SK-MEL-5 (cell line): ENCODE measurements around the gene EME2. TPM values are rescaled to one million over a fixed set of nuclear protein-coding genes. Genes with fewer than 3 reads are reported as not detected.
A peak's percentile ranks its signal among the peaks of the same experiment; 100 is the strongest.
"Not testable (repeated sequence)": the region's sequence is repeated elsewhere in the genome, so short reads cannot be mapped to it uniquely, and the experiment has no call there.

Experiments
- DNase-seq: peaks from one replicate; pipeline ENCODE4 v3.0.0-alpha.2; 2016; ENCODE audit warnings: low read depth, low spot score
- in situ Hi-C: cut with HindIII; loops from 2 replicates; pipeline ENCODE4 v1.10.0; 2016; ENCODE audit warnings: low sequenced_read_pairs, high pct_unique_total_duplicates, low pct_unique_long_range_greater_than_20kb
- total RNA-seq: library from RNA; depleted of rRNA; stranded (reverse); fragments of >200 nt; shearing (Covaris generic); gene quantifications from 2 replicates; pipeline ENCODE4 v1.2.3, GENCODE V29; 2014

The EME2 gene
- total RNA-seq, 1 experiment from 2014 or later = 4.3 TPM

DNA sequence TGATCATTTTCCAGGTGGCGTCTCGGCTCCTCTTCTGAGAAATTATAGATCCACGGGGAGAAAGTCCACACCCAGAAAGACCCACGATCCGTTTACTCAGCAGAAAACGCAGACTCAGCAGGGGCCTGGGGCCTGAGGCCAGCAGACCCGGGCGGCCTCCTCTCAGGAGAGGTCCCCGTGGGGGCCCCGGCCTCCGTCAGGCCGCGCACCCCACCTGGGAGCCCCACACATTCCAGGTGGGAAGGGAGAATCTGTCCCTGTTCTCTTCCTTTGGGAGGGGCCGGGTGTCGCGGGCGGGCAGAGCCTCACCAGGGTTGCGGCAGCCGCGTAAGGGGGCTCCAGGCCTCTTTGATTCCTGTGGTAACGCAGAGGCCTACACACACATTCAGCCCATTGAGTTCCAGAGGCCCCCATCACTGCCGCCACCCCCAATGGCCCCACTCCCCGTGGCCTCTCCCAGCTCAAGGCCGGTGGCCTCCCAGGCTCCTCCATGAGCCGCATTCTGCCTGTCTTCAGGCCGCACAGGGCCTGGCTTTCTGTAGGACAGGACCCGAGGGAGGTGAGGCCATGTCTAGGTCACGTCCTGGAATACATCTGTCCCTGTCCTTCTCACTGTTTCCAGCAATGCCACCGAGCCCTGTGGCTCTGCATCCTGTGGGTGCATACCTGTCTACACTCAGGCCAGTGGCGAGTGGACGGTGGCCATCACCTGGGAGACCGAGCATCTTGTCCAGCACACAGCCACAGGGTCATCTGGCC lies 22.5 kb downstream of the EME2 start:
- in situ Hi-C loops = no loop called here
- no peak for DNase-seq

DNA sequence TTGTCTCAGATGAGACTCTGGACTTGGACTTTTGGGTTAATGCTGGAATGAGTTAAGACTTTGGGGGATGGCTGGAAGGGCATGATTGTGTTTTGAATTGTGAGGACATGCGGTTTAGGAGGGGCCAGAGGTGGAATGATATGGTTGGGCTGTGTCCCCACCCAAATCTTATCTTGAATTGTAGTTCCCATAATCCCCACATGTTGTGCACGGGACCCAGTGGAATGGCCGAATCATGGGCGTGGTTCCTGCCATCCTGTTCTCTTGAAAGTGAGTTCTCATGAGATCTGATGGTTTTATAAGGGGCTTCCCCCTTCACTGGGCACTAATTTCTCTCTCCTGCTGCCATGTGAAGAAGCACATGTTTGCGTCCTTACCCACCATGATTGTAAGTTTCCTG lies 26.7 kb downstream of the EME2 start:
- in situ Hi-C loops, DNase-seq: not testable (repeated sequence)

DNA sequence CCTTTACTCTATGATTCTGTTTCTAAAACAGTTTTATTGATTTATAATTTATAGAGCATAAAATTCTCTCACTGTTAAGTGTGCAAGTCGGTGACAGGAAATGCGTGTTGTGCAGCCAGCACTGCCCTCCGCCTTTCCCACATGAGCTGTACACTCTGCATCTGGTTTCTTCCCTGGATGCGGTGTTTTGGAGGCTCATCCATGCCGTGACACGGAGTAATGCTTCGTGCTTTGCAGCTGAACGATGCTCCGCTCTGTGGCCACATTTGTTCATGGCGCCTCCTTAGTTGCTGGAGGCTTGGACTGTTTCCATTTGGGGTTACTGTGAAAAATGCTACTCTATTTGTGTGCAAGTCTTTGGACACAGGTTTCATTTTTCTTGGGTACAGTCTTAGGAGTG lies 28.1 kb downstream of the EME2 start:
- DNase-seq = no peak

DNA sequence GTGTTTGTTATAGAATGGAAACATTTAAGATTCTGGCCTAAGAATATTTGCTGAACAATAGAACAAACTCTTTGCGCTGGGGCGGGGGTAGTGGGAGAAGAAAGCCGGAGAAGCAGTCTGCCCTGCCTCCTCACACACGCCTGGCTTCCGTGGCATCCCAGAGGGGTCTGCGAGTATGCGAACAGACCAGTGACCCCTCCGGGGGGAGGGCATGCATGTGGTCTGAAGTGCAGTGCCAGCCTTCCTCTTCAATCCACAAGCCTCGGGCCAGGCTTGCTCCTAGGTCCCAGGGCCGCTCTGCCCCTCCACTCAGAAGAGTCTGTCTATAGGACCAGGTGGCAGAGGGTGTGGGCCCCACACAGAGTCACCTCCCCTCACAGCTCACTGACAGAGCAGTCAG lies 35.0 kb downstream of the EME2 start:
- in situ Hi-C loops = no loop called here
- DNase-seq = no peak

More for the DNA sequence above, 28.1 kb downstream of the EME2 start:
- in situ Hi-C loops = no loop called here

DNA sequence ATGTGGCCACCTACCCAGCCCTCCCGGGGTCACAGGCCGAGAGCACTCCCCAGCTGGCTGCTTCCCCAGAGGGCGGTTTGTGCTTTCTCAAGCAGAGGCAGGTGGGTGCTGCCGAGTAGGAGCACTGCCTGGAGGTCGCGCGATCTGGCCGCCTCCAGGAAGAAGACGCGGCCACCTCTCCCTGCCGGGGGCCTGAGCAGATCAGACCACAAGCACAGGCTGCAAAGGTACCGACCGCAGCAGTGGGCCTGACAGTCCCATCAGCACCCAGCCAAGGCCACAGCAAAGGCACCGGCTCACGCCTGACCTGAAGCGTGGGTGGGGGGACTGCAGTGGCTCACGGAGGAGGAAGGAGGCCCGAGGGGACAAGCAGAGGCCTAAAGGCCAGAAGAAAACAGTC lies 36.1 kb downstream of the EME2 start:
- DNase-seq = no peak
- in situ Hi-C loops = no loop called here

DNA sequence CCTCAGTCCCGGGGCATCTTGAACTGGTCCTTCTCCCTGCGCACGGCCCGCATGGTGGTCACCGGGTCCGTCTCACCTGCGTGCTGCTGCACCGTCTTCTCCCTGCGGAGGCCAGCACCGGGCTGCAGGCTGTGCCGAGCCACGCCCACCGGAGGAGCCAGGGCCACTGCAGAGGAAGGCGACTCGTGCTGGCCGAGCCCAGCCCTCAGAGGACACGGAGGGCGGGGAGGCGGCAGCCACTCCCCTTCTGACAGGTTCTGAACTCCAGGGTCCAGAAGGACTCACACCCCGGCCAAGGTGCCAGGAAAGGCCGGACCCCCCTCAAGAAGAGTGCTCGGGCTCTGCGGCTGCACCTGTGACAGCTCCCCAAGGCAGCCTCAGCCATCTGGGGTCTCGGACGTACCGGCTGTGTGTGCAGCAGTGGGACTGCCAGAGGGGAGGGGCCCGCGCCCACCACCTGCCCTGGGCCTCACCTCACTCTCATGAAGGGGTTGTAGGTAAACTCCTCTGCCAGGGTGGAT lies 36.7 kb downstream of the EME2 start:
- in situ Hi-C loops = no loop called here
- no peak for DNase-seq

DNA sequence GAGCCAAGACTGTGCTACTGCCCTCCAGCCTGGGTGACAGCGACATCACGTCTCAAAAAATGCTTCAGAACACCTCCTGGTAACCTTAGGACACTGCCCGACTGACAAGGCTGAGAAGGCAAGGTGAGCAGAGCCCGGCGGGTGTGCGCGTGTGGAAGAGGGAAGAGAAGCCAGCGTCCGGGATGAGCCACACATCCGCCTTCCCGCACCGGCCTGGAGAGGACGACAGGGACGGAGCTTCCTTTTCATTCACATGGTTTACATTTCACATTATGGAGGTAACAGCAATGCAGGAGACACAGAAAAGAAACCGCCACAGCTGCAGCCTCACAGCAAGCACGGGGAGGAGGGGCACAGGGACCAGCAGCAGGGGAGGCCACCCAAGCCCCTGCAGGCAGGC lies 37.5 kb downstream of the EME2 start:
- in situ Hi-C loops = no loop called here
- DNase-seq = no peak

DNA sequence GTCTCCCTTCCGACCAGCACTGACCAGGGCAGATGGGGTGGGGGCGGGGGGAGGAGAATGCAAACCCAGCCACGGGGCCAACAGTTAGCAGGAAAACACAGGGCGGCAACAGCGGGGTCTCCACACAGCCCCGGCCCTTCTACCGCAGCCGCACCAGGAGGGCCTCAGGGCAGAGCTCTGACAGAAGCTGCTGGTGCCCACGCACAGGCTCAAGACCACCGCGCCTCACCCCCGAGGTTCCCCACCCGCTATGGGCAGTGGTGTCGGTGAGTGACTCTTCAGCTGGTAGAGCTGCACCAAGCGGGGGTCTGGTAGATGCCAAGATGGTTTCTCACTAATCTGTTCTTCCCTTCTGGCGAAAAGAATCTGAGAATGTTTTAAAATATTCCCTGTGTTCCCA lies 37.9 kb downstream of the EME2 start:
- in situ Hi-C loops = no loop called here
- DNase-seq = no peak

DNA sequence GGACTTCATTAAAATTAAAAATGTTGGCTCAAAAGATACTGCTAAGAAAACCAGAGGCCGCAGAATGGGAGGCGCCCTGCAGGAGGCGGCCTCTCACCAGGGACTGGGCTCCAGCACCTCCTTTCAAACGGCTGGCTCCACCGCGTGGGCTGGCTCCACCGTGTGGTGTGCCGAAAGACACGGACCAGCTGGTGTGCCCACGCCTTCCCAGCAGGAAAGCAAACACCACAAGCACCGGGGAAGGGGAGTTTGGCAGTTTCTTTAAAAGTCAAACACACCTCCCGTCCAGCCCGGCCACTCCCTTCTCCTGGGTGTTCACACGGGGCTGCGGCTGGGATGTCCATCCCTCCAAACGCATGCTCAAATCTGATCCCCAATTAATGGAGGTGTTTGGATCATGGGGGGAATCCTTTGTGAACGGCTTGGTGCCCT lies 40.1 kb downstream of the EME2 start:
- DNase-seq = peak; percentile 74
- in situ Hi-C loops = no loop called here

DNA sequence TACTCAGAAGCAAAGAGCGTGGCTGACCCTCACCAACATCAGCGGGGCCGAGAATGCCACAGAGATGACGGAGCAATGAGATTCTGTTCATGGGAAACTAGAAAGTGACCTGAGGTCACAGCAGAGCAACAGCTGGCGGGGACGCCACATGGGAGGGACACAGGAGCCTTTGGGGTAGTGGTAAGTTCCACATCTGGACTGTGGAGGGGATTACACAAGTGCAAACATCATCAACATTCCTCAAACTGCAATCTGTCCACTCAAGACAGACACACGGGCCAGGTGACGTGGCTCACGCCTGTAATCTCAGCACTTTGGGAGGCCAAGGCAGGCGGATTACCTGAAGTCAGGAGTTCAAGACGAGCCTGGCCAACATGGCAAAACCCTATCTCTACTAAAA lies 42.9 kb downstream of the EME2 start:
- no peak for DNase-seq

DNA sequence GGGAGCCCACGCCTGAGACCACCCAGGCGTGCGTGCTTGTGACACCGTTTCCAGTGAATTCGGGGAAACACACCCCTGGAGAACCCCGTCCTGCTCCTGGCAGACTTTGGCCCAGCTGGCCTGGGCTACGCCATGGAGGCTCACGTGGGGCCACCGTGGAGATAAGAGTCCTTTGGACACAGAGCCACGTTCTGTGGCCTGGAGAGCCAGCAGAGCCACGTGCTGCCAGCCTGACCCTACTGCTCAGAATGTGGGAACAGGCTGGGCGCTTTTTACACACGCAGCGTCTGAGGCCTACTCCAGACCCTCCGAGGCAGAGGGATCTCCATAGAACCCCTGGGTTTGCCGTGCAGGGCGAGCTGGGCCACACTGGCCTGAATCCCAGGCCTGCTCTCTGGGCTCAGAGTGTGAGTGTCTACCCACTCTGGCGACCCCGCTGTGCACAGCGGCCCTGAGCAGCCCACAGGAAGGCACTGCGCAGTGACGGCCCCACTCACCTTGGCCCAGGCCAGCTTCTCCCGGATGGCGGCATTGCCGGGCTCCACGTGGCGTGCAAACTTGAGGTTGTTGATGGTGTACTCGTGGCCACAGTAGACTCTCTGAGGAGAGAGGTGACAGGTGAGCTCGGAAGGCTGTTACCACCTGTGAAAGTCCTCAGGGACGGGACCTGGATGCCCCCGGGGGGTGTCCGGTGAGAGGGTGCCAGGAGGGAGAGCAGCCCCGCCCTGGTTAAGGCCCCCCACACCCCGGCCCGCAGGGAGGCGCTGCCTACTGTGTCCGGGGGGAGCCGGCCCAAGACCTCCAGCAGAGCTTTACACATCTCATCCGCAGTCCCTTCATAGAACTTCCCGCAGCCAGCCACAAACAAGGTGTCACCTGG lies 44.0 kb downstream of the EME2 start:
- no peak for DNase-seq
- in situ Hi-C loops = no loop called here

More for the DNA sequence above, 42.9 kb downstream of the EME2 start:
- in situ Hi-C loops = no loop called here

DNA sequence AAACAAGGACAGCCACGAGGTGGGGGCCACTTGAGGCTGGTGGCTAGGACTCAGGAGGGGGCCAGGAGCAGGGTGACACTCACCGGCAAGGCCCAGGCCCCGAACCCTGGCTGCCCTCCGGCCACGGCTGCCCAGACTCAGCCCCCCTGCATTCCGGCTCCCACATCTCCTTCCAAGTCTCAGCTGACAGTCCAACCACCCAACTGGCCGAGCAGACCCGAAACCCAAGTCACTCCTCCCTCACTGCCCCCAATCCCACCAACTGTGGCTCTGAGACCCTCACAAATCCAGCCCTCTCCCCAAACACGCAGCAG lies 44.6 kb downstream of the EME2 start:
- in situ Hi-C loops = no loop called here
- no peak for DNase-seq

DNA sequence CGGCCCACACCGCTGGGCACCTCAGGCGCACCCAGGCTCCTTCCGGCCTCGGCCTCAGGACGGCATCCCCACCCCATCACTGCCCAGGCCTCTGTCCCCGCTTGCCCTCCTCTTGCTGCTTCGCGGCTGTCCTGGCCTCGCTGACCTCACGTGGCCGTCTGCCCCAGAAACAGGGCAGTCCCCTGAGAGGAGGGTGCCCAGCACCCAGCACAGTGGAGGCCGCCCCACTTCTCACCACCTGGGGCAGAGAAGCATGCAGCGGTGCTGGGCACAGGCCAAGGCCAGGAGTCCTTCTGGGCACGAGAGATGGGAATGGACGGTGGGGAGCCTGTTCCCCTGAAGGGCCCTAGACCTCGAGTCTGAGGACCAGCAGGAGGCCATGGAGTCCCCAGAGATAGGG lies 45.1 kb downstream of the EME2 start:
- in situ Hi-C loops = no loop called here
- DNase-seq = no peak

DNA sequence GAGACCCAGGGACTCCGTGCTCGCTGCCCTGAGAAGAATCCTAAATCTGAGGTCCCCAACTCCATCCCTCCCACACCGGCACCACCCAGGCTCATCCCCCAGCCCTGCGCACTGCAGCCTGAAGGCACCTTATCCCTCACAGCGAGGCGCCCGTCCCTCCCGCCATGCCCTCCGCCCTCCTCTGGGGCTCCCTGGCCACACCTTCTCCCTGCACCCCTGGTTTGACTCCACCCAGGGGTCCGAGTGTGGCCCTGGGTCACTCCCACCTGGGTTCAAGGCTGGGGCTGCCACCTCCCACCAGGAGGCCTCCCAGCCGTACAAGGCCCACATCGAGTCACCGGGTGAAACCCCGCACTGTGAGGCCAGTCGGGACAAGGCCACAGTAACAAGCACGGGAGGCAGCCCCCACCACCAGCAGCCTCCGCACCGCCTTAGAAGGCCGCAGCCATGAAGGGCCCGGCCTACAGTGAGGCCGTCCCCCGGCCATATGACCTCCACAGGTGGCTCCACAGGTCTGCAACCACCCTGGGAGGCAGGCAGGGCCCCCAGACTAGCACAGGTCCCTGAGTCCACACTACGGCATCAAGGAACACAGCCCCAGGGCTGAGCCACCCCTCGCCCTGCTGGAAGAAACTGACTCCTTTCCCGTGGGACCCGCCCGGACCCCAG lies 45.7 kb downstream of the EME2 start:
- in situ Hi-C loops = no loop called here
- DNase-seq = no peak

DNA sequence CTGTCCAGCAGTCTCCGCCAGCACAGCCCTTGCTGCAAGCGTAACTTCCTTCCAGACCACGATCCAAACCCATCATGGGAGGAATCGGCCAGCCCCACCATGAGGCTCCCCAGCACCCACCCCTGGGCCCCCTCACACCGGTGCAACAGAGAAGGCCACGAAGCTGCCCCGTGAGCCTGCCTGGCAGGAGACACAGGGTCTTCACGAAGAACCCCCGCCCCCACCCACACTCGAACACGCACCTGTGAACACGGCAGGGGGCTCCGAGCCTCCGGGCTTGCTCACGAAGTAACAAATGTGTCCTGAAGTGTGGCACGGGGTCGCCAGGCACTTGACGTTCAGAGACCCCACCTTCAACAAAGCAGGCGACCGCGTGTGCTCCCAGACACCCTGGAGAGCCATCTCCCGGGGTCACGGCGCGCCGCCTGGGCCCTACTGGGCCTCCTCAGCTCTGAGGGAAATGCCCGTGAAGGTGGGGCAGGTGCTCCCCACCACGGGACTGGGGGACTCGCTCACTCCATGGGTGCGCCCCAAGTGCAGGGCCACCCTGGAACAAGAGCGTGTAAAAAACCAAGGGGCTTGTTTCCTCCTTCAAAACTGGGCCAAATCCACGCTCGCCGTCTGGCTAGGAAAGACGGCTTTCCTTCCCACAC lies 46.4 kb downstream of the EME2 start:
- no peak for DNase-seq
- in situ Hi-C loops = no loop called here

DNA sequence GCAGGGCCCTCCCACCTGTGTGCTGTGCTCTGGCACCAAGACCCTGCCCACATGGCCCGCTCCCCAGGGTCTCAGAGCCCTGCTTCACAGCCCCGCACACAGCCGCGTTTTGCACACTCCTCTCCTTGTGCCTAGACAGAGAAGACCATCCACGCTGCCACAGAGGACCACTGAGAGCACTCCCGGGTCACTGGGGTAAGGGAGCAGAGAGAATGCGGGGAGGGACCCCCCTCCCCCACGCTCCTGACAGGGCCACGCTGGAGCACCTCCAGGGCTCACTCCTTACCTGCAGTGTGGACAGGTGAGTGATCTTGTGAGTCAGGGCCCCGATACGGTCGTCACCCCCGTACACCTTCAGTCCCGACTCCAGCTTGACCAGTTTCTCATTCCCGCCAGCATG lies 47.0 kb downstream of the EME2 start:
- in situ Hi-C loops = no loop called here
- DNase-seq = no peak

DNA sequence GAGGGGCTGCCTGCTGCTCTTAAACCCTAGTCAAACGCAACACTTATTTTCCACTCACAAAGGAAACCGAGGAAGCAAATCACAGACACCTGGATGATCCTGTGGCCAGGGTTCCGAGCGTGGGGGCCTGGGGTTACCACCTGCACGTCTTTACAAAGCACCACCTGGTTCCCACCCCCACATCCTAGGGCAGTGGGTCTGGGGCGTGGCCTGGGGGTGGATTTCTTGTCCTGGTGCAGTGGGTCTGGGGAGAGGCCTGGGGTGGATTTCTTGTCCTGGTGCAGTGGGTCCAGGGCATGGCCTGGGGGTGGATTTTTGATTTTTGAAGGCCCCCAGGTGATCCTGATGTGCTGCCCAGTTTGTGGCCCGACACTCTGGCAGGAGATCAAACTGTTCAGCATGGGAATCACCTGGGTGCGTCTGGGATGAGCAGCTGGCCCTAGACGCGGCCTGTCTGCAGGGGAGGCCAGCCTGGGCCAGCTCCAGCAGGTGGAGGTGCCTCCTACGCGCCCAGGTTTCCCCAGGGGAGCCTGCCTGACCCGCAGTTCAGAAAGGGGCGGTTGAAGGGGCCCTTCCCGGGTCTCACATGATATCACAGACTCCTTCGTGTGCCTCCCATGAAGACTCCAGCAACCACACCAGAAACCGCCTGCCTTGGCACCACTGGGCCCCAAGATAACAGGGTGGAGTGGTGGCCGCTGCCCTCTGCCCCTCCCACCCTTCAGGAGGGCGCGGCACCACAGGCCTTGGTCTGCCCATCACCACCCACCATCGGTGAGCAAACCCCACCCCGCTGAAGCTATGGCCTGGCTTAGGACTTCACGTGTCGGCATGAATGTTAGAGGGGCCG lies 47.7 kb downstream of the EME2 start:
- DNase-seq = no peak
- in situ Hi-C loops = no loop called here
